HG03432 (cell line): ENCODE results near the gene SRP72.

ENCODE experiments used
- ATAC-seq: cut with Tn5 transposase; IDR thresholded peaks from one replicate; pipeline ENCODE4 v1.9.1; 2021; ENCODE audit warnings: mild to moderate bottlenecking, moderate library complexity; ENCODE audit not compliant: unreplicated experiment

The SRP72 gene

GRCh38 chr4:56537147-56537546 lies 69.7 kb downstream of the SRP72 start:
- no peak for ATAC-seq

GRCh38 chr4:56540826-56541225 lies 73.4 kb downstream of the SRP72 start:
- no peak for ATAC-seq

GRCh38 chr4:56544573-56545131 lies 77.2 kb downstream of the SRP72 start:
- ATAC-seq: peak; percentile 99

GRCh38 chr4:56550642-56551041 lies 83.2 kb downstream of the SRP72 start:
- ATAC-seq: no peak

- no peak for ATAC-seq
Observed at GRCh38 chr4:56551516-56551915, 84.1 kb downstream of the SRP72 start.

- ATAC-seq: no peak
Observed at GRCh38 chr4:56552273-56552672, 84.9 kb downstream of the SRP72 start.
